ENCODE data around the gene KIAA0513. TPM values are rescaled to one million over a fixed set of nuclear protein-coding genes. Genes with fewer than 3 reads are reported as not detected.

KIAA0513 gene
- total and polyA plus RNA-seq, 2 of the 13 experiments (the other 11 are each of a cell fraction or from before 2014, with no cell fraction given), result 1.8 TPM

DNA sequence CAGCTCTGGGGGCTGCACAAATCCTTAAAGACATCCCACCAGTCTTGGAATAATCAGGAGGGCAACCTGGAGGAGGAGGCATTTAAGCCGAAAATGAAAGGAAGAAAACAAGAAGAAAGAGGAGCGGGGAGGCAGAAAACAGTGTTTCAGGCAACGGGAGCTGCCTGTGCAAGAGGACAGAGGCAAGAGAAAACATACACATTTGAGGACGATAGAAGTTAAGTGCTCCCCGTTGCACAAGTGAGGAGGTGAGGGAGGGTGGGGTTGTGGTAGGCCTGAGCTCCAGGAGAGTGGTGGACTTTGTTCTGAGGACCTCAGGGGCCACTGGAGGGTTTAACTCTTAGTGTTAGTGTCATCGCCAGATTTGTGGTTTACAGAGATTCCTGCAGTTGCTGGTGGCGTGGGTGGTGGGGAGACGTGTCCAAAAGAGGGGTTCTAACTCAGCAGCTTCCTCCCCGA, 112.3 kb downstream of the KIAA0513 start (continued):
- peak; percentile 67; the same call in 1 of the 2 replicates for TF ChIP-seq ZNF205 (CRISPR knock-in tag; IDR thresholded peaks at IDR 0.05)
- TF ChIP-seq CHCHD3 (CRISPR knock-in tag; IDR thresholded peaks at IDR 0.05), result no peak
- peak; percentile 87 for TF ChIP-seq NCOR1 (IDR thresholded peaks at IDR 0.05; ENCODE audit: borderline replicate concordance, low read length)
- no peak for TF ChIP-seq ZNF562 (CRISPR knock-in tag; IDR thresholded peaks at IDR 0.05; ENCODE audit: borderline replicate concordance)
- peak; percentile 52; the same call in 1 of the 2 replicates for TF ChIP-seq CREM (IDR thresholded peaks at IDR 0.05)
- TF ChIP-seq CREM (CRISPR knock-in tag; IDR thresholded peaks at IDR 0.05), result no peak
- TF ChIP-seq, protein P1, sequence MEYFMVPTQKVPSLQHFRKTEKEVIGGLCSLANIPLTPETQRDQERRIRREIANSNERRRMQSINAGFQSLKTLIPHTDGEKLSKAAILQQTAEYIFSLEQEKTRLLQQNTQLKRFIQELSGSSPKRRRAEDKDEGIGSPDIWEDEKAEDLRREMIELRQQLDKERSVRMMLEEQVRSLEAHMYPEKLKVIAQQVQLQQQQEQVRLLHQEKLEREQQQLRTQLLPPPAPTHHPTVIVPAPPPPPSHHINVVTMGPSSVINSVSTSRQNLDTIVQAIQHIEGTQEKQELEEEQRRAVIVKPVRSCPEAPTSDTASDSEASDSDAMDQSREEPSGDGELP (IDR thresholded peaks at IDR 0.05; ENCODE audit: borderline replicate concordance, low read depth), result no peak
- TF ChIP-seq HMG20A (CRISPR knock-in tag; IDR thresholded peaks at IDR 0.05; ENCODE audit: borderline replicate concordance), result peak; percentile 84
- peak; percentile 29; the same call in 1 of the 2 replicates for TF ChIP-seq ZNF292 (CRISPR knock-in tag; IDR thresholded peaks at IDR 0.05; ENCODE audit: borderline replicate concordance, low read depth)
- no peak for TF ChIP-seq ZNF530 (CRISPR knock-in tag; IDR thresholded peaks at IDR 0.05; ENCODE audit: low read depth)
- TF ChIP-seq, protein P2, sequence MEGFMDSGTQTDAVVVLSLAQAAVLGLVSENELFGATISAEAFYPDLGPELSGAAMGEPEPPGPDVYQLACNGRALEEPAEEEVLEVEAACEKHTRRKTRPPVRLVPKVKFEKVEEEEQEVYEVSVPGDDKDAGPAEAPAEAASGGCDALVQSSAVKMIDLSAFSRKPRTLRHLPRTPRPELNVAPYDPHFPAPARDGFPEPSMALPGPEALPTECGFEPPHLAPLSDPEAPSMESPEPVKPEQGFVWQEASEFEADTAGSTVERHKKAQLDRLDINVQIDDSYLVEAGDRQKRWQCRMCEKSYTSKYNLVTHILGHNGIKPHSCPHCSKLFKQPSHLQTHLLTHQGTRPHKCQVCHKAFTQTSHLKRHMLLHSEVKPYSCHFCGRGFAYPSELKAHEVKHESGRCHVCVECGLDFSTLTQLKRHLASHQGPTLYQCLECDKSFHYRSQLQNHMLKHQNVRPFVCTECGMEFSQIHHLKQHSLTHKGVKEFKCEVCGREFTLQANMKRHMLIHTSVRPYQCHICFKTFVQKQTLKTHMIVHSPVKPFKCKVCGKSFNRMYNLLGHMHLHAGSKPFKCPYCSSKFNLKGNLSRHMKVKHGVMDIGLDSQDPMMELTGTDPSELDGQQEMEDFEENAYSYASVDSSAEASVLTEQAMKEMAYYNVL (CRISPR knock-in tag; IDR thresholded peaks at IDR 0.05; ENCODE audit: borderline replicate concordance), result peak; percentile 79; the same call in 1 of the 2 replicates
- TF ChIP-seq SMAD1 (CRISPR knock-in tag; IDR thresholded peaks at IDR 0.05; ENCODE audit: borderline replicate concordance, low read depth), result no peak
- 0 out of 2 replicates have a peak, but pooled peaks have one; percentile 65 for TF ChIP-seq ZNF124 (CRISPR knock-in tag; IDR thresholded peaks at IDR 0.05)
- TF ChIP-seq ARNTL (CRISPR knock-in tag; IDR thresholded peaks at IDR 0.05), result 0 out of 2 replicates have a peak, but pooled peaks have one; percentile 30
- TF ChIP-seq, protein P3, sequence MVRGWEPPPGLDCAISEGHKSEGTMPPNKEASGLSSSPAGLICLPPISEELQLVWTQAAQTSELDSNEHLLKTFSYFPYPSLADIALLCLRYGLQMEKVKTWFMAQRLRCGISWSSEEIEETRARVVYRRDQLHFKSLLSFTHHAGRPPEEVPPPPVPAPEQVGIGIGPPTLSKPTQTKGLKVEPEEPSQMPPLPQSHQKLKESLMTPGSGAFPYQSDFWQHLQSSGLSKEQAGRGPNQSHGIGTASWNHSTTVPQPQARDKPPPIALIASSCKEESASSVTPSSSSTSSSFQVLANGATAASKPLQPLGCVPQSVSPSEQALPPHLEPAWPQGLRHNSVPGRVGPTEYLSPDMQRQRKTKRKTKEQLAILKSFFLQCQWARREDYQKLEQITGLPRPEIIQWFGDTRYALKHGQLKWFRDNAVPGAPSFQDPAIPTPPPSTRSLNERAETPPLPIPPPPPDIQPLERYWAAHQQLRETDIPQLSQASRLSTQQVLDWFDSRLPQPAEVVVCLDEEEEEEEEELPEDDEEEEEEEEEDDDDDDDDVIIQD (CRISPR knock-in tag; IDR thresholded peaks at IDR 0.05; ENCODE audit: low read depth), result peak; percentile 71
- TF ChIP-seq HMG20B (CRISPR knock-in tag; conservative IDR thresholded peaks at IDR 0.05), result 0 out of 2 replicates have a peak, but pooled peaks have one; percentile 24
- peak; percentile 86 for TF ChIP-seq ZFP36 (IDR thresholded peaks at IDR 0.05; ENCODE audit: borderline replicate concordance, low read depth, low read length, partially characterized antibody)
- peak; percentile 61; the same call in 1 of the 2 replicates for TF ChIP-seq ADNP (CRISPR knock-in tag; IDR thresholded peaks at IDR 0.05)
- TF ChIP-seq ZNF431 (CRISPR knock-in tag; IDR thresholded peaks at IDR 0.05; ENCODE audit: borderline replicate concordance, low read depth), result 0 out of 2 replicates have a peak, but pooled peaks have one; percentile 37
- TF ChIP-seq SIX4 (CRISPR knock-in tag; IDR thresholded peaks at IDR 0.05), result 0 out of 2 replicates have a peak, but pooled peaks have one; percentile 12
- peak; percentile 57 for TF ChIP-seq XRCC5 (optimal IDR thresholded peaks at IDR 0.05; ENCODE audit: low read length)
- TF ChIP-seq, protein P4, sequence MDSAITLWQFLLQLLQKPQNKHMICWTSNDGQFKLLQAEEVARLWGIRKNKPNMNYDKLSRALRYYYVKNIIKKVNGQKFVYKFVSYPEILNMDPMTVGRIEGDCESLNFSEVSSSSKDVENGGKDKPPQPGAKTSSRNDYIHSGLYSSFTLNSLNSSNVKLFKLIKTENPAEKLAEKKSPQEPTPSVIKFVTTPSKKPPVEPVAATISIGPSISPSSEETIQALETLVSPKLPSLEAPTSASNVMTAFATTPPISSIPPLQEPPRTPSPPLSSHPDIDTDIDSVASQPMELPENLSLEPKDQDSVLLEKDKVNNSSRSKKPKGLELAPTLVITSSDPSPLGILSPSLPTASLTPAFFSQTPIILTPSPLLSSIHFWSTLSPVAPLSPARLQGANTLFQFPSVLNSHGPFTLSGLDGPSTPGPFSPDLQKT (CRISPR knock-in tag; IDR thresholded peaks at IDR 0.05; ENCODE audit: borderline replicate concordance), result no peak
- 0 out of 2 replicates have a peak, but pooled peaks have one; percentile 19 for TF ChIP-seq GATAD1 (CRISPR knock-in tag; IDR thresholded peaks at IDR 0.05)
- peak; percentile 14 for TF ChIP-seq SKI (IDR thresholded peaks at IDR 0.05; ENCODE audit: partially characterized antibody)
- 0 out of 3 replicates have a peak, but pooled peaks have one; percentile 44 for TF ChIP-seq MXI1 (IDR thresholded peaks at IDR 0.05; ENCODE audit: borderline replicate concordance, low read depth, low read length)
- peak; percentile 74; the same call in 1 of the 2 replicates for TF ChIP-seq KAT8 (CRISPR knock-in tag; IDR thresholded peaks at IDR 0.05)

Measured in HepG2 (cell line).